ENCODE results near the gene OST4.

Gene OST4

GRCh38 chr2:27023740-27024139 lies 47.7 kb downstream of the OST4 start:
- Histone ChIP-seq H3K4me2 (ENCODE audit: low read length) (no peak overlapping the region), H3K4me3 (ENCODE audit: low read length) (no peak overlapping the region), H3K27ac (ENCODE audit: low read length) (no peak overlapping the region), H4K20me1 (ENCODE audit: insufficient read depth, low read length) (peaks cover 11% of the 10 kb centered on the region; the same call in 1 of the 2 replicates), H3K4me1 (ENCODE audit: low read length) (no peaks in the 10 kb centered on the region), H2AFZ (ENCODE audit: low read depth, low read length) (no peak overlapping the region), H3K9me3 (ENCODE audit: insufficient read depth, low read length) (no peaks in the 10 kb centered on the region), H3K79me2 (ENCODE audit: low read length) (no peaks in the 10 kb centered on the region), H3K36me3 (replicated peaks; ENCODE audit: low read depth, low read length) (no peaks in the 10 kb centered on the region), H3K27me3 (ENCODE audit: low read depth, low read length) (peaks cover 5% of the 10 kb centered on the region; the same call in 1 of the 2 replicates), H3K9ac (ENCODE audit: low read length) (no peak overlapping the region)
- TF ChIP-seq CTCF (IDR thresholded peaks at IDR 0.05; ENCODE audit: low read depth, low read length): no peak
- TF ChIP-seq EZH2phosphoT487 (IDR thresholded peaks at IDR 0.05; ENCODE audit: low read depth): no peak

GRCh38 chr2:27021253-27022049 lies 50.0 kb downstream of the OST4 start:
- no peaks in the 10 kb centered on the region for H3K4me1 ChIP-seq (ENCODE audit: low read length)
- peaks cover 5% of the 10 kb centered on the region; the same call in 1 of the 2 replicates for H3K27me3 ChIP-seq (ENCODE audit: low read depth, low read length)
- TF ChIP-seq EZH2phosphoT487 (IDR thresholded peaks at IDR 0.05; ENCODE audit: low read depth) (no peak), CTCF (IDR thresholded peaks at IDR 0.05; ENCODE audit: low read depth, low read length) (no peak)
- no peaks in the 10 kb centered on the region for H3K36me3 ChIP-seq (replicated peaks; ENCODE audit: low read depth, low read length)
- H3K27ac ChIP-seq (ENCODE audit: low read length): no peak overlapping the region
- peaks cover 3% of the 10 kb centered on the region; the same call in 1 of the 2 replicates for H4K20me1 ChIP-seq (ENCODE audit: insufficient read depth, low read length)
- no peak overlapping the region for H3K4me2 ChIP-seq (ENCODE audit: low read length)
- H3K4me3 ChIP-seq (ENCODE audit: low read length): no peak overlapping the region
- no peaks in the 10 kb centered on the region for H3K79me2 ChIP-seq (ENCODE audit: low read length)
- H2AFZ ChIP-seq (ENCODE audit: low read depth, low read length): no peak overlapping the region
- H3K9ac ChIP-seq (ENCODE audit: low read length): no peak overlapping the region
- H3K9me3 ChIP-seq (ENCODE audit: insufficient read depth, low read length): no peaks in the 10 kb centered on the region
